ENCODE measurements around the gene SLC39A1.
A peak's percentile ranks its signal among the peaks of the same experiment; 100 is the strongest.

SLC39A1 gene

GRCh38 chr1:153953859-153954365, 9.4 kb downstream of the SLC39A1 start:
- no peak for DNase-seq (ENCODE audit: low spot score)

- DNase-seq (ENCODE audit: low spot score) = no peak
These were observed 11.5 kb downstream of the SLC39A1 start for GRCh38 chr1:153951801-153952200.

GRCh38 chr1:153951183-153951582, 12.2 kb downstream of the SLC39A1 start:
- no peak for DNase-seq (ENCODE audit: low spot score)

- peak; percentile 70 for DNase-seq (ENCODE audit: low spot score)
These were observed 16.6 kb downstream of the SLC39A1 start, which contains the start of gene DENND4B for GRCh38 chr1:153946622-153947241. TSS of gene DENND4B (minus strand) at chr1:153946718. CDS start at chr1:153944374, 2,344 bp downstream.

GRCh38 chr1:153945795-153946621, 17.3 kb downstream of the SLC39A1 start:
- no peak for DNase-seq (ENCODE audit: low spot score)

- DNase-seq (ENCODE audit: low spot score) = no peak
These were observed 18.1 kb downstream of the SLC39A1 start for GRCh38 chr1:153945131-153945794.

GRCh38 chr1:153944827-153945117, 18.6 kb downstream of the SLC39A1 start:
- DNase-seq (ENCODE audit: low spot score) = no peak

GRCh38 chr1:153944005-153944826, 19.1 kb downstream of the SLC39A1 start:
- DNase-seq (ENCODE audit: low spot score) = no peak

- no peak for DNase-seq (ENCODE audit: low spot score)
These were observed 20.4 kb downstream of the SLC39A1 start for GRCh38 chr1:153942766-153943549.

- DNase-seq (ENCODE audit: low spot score) = no peak
These were observed 21.3 kb downstream of the SLC39A1 start for GRCh38 chr1:153941826-153942725.

- DNase-seq (ENCODE audit: low spot score) = no peak
These were observed 22.6 kb downstream of the SLC39A1 start for GRCh38 chr1:153940756-153941155.

GRCh38 chr1:153939476-153939875, 23.9 kb downstream of the SLC39A1 start:
- no peak for DNase-seq (ENCODE audit: low spot score)

- no peak for DNase-seq (ENCODE audit: low spot score)
These were observed 24.3 kb downstream of the SLC39A1 start for GRCh38 chr1:153938996-153939395.

- no peak for DNase-seq (ENCODE audit: low spot score)
These were observed 26.0 kb downstream of the SLC39A1 start for GRCh38 chr1:153937331-153937730.

GRCh38 chr1:153936011-153936802, 27.1 kb downstream of the SLC39A1 start:
- DNase-seq (ENCODE audit: low spot score) = no peak

- no peak for DNase-seq (ENCODE audit: low spot score)
These were observed 28.6 kb downstream of the SLC39A1 start for GRCh38 chr1:153934746-153935145.

- no peak for DNase-seq (ENCODE audit: low spot score)
These were observed 29.4 kb downstream of the SLC39A1 start for GRCh38 chr1:153933955-153934354.

GRCh38 chr1:153933430-153933829, 29.9 kb downstream of the SLC39A1 start:
- no peak for DNase-seq (ENCODE audit: low spot score)

All from kidney capillary endothelial cell (primary cell).